ENCODE data around the gene CEBPB.

The CEBPB gene

DNA sequence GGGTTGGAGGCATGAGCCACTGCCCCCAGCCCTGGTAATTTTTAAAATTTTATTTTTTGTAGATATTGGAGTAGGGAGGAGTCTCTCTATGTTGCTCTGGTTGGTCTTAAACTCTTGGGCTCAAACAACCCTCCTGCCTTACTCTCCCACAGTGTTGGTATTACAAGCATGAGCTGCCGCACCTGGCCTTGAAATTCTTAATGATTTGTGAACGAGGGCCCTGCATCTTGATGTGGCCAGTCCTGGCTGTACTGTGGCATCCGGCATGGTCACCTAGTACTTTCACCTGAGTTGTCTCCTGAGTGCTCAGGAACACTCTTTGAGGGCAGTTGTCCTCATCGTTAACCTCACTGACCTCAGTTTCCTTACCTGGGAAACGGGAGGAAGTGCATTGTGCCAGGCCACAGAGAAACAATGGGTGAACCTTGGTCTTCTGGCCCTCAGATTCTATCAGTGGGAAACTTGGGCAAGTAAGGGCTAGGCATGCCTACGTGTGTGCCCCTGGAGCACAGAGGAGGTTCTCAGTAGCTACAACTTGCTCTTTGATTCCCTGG is 19.5 kb downstream of the CEBPB start:
- no peak for DNase-seq (ENCODE audit: low spot score)
- no peak for TF ChIP-seq CTCF (IDR thresholded peaks at IDR 0.05; ENCODE audit: extremely low read depth, missing control alignments)

DNA sequence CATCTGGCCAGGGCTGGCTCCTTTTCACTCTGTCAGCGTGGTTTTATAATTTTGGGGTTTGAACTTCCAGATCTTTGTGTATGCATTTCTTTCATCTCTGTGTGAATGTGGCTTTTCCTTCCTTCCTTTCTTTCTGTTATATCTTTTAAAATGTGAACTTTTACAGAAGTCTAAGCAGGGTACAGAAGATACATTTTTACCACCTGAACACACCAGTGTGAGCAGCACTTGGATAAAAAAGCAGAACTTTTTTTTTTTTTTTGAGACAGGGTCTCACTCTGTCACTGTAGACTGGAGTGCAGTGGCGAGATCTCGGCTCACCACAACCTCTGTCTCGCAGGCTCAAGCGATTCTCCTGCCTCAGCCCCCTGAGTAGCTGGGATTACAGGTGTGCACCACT is 20.5 kb downstream of the CEBPB start:
- TF ChIP-seq CTCF (IDR thresholded peaks at IDR 0.05; ENCODE audit: extremely low read depth, missing control alignments), result no peak
- no peak for DNase-seq (ENCODE audit: low spot score)

DNA sequence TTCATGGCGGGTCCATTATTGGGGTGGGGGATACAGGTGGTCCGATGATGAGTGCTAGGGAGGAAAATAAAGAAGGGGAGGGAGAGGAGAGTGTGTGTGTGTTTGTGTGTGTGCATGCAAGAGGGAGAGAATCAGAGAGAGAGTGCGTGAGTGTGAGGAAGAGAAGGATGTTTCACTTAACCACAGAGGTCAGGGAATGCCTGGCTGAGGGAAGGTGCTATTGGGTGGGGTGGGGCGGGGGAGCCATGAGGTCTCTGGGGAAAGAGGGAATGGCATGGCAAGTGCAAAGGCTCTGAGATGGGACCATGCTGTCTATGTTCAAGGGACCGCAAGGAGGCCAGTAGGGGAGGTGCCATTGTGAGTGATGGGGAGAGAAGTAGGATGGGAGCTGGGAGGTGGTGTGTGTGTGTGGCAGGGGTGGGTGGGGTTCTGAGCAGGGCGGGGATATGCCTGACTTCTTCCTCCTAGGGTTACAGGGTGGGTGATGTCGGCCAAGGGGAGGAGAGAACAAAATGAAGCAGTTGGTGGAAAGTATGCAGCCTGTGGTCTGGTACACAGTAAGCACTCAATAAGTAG is 23.0 kb downstream of the CEBPB start:
- DNase-seq (ENCODE audit: low spot score), result no peak
- no peak for TF ChIP-seq CTCF (IDR thresholded peaks at IDR 0.05; ENCODE audit: extremely low read depth, missing control alignments)

DNA sequence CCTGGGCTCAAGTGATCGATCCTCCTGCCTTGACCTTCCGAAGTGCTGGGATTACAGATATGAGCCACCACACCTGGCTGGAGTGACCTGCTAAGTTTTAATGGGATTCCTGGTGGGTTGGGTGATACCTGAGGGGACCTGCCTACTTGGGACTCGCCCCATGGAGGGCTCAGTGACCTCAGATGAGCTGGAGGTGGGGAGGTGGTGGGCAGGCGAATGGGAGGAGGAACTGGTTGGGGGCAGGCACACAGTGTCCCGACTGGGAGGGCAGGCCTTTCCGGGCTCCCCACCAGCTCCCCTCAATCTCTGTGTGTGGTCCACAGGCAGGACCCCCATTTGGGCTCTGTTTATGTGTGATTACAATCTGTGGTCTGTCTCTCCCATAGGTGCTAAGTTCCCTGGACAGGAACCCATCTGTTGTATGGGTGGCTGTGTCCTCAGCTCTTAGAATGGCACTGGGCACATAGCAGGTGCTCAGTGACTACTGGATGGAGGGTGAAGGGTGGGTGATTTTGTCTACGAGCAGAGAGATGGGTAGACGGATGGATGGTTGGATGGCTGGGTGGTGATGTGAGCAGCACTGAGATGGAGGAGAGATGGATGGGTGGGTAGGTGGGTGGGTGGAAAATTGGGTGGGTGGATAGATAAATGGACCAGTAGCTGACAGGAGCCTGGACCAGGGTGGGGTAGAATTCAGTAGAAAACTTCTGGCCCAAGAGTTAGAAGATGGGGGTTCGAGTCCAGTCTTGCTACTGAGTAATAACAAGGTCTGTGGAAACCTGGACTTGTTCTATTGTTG is 23.8 kb downstream of the CEBPB start:
- TF ChIP-seq CTCF (IDR thresholded peaks at IDR 0.05; ENCODE audit: extremely low read depth, missing control alignments), result no peak
- no peak for DNase-seq (ENCODE audit: low spot score)

GRCh38 chr20:50215101-50215690 is 24.6 kb downstream of the CEBPB start:
- TF ChIP-seq CTCF (IDR thresholded peaks at IDR 0.05; ENCODE audit: extremely low read depth, missing control alignments), result no peak
- no peak for DNase-seq (ENCODE audit: low spot score)

- no peak for DNase-seq (ENCODE audit: low spot score)
- TF ChIP-seq CTCF (IDR thresholded peaks at IDR 0.05; ENCODE audit: extremely low read depth, missing control alignments), result no peak
Measured at GRCh38 chr20:50215926-50216325, 25.3 kb downstream of the CEBPB start.
